HS-5 (cell line): ENCODE results near the gene GALNT7.

Experiments
- DNase-seq: peaks from one replicate; pipeline ENCODE4 v3.0.0-alpha.2; 2012; ENCODE audit warnings: low read depth

Gene GALNT7

DNA sequence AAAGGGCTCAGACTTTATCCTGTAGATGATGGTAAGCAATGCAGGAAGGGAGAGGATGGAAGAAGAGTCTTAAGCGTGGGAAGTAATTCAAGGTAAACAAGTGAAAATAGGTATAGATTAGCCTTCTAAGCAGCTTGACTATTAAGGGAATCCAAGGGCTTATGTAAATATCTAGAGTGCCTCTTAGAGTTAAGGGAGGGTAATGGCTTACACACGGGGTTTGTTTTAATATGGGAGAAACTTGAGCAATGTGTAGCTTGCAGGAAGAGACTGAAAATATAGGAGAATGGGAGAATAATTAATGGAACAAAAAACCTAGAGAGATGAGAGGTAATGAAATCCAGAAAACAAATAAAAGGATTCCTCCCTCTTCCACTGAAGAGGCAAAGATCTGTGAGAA lies 189.3 kb downstream of the GALNT7 start:
- no peak for DNase-seq

DNA sequence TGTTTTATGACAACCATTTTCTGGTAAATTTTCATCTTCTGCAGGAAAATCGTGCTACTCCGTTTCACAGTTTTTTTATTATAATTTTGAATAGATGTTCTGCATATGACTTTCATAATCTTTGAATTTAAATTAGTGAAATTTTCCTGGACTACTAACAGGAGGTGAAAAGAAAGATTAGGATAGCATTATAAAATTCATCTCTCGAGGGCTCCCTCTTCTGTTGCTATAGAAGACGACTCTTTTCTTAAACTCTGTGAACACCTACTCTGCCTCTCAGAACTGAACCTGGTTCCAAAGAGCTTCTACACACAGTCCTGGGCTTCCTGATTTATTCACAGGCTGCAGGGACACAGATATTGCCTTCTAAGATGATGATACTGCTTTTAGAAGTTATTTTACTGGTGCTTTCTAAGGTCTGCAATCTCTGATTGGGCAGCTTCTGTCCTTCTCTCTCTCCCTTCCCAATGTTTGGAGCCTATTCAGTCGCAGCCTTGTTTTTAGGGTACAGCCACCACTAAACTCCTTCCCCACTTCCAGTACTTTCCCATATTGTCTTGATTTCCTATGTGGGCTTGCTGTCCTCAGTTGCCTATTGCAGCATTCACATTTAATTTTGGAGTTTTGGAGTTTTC lies 192.1 kb downstream of the GALNT7 start:
- no peak for DNase-seq

- DNase-seq = no peak
Measured at GRCh38 chr4:173362666-173363065, 194.1 kb downstream of the GALNT7 start.

GRCh38 chr4:173365359-173365996 lies 196.9 kb downstream of the GALNT7 start:
- no peak for DNase-seq

- no peak for DNase-seq
Measured at GRCh38 chr4:173367285-173367684, 198.7 kb downstream of the GALNT7 start.

DNA sequence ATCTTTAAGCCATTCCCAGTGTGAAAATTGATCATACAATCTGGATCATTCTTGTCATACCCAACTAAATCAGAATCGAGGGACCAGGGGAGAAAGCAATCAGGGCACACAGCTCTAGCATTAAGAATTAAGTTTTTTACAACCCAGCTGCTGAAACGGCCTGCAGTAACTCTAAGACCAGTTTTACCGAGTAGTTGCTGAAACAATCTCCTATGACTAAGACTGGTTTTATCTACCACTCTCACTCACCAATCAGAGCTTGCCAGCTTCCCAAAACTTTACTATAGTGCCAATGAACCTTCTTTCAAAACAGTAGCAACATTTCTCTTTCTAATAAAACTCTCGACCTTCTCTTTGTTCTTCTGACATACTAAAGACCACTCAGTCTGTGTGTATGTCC lies 199.3 kb downstream of the GALNT7 start:
- no peak for DNase-seq

GRCh38 chr4:173370130-173370476 lies 201.5 kb downstream of the GALNT7 start:
- DNase-seq = no peak

- DNase-seq = peak; percentile 87
Measured at GRCh38 chr4:173370477-173371291, 202.1 kb downstream of the GALNT7 start, which contains the start of gene SAP30. TSS of gene SAP30 (plus strand) at chr4:173370954. CDS start at chr4:173371183, 229 bp downstream.

GRCh38 chr4:173371292-173372192 lies 202.9 kb downstream of the GALNT7 start:
- DNase-seq = peak; percentile 51
